SK-N-MC (cell line): Measurements from ENCODE around the gene MTMR2.

Experiments
- EZH2 ChIP-seq: fragments of 200-600 bp; sonication (generic); IDR thresholded peaks from one replicate; pipeline ENCODE4 v1.6.1; 2017; ENCODE audit warnings: antibody characterized with exemption
- FOXP2 ChIP-seq: optimal IDR thresholded peaks from 2 replicates; pipeline ENCODE3; 2011; ENCODE audit warnings: mild to moderate bottlenecking, moderate library complexity; ENCODE audit not compliant: insufficient read depth; ENCODE audit errors: extremely low read length, control extremely low read depth
- POLR2AphosphoS5 ChIP-seq: IDR thresholded peaks from 2 replicates; pipeline ENCODE4 v1.6.1; 2012; ENCODE audit warnings: mild to moderate bottlenecking, low read depth, low read length, borderline replicate concordance

DNA sequence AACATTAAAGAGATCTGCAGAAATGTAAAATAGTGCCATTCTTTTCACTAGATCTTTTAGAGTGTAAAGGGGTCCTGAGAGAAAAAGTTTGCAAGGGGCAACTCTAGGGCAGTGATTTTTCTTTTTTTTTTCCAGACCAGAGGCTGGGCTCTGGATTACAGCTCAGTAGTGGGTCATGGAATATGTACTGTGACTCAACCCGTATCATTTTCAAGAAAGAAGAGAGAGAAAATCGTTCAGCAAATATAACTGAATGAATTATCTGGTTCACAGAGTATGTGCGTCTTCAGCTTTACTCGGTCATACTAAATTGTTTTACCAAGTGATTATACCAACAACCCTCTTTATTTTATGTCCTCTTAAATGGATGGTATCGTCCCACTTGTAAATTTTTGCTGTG is 129.8 kb downstream of the MTMR2 start:
- TF ChIP-seq EZH2, result no peak
- TF ChIP-seq POLR2AphosphoS5, result no peak
- TF ChIP-seq FOXP2, result no peak
